ENCODE data around the gene NOD1. TPM values are rescaled to one million over a fixed set of nuclear protein-coding genes. Genes with fewer than 3 reads are reported as not detected.

The NOD1 gene
- total and polyA plus RNA-seq, 2 of the 13 experiments (the other 11 are each of a cell fraction or from before 2014, with no cell fraction given): 1.7 to 2.9 TPM

DNA sequence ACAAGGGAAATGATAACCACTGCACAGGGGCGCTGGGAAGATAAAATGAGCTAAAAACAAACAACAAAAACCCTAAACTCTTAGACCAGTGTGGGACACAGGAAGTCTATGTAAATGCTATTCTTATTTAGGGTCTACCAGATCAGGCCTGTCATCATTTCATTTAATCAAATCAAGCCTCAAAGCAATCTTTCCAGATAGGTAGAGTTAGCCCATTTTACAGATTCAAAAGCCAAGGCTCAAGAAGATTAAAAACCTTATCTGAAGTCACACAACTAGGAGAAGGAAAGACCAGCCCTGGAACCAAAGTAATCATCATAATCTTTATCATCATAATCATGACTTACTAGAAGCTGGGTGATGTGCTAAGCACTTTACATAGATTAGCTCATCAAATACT is 4.7 kb downstream of the NOD1 start:
- BruUV-seq (replicated peaks): no TSS peak
- in situ Hi-C loops (cut with HindIII; ENCODE audit: extremely low pct_ligation_motif_present, low pct_unique_long_range_greater_than_20kb): no loop called here
- CTCF ChIA-PET (ENCODE audit: low intra/inter-chr PET ratio, low total read pairs): no interaction called here
- no peak for FAIRE-seq
- Histone ChIP-seq H2AFZ (ENCODE audit: low read length) (no peak overlapping the region), H3K9me3 (ENCODE audit: low read length) (no peaks in the 10 kb centered on the region), H3K27ac (ENCODE audit: extremely low read length, insufficient read depth, low read length) (no peak overlapping the region), H3K4me3 (replicated peaks in 1 of 3; ENCODE audit: insufficient read depth in 1 of 3, low read depth in 2 of 3, low read length in 3 of 3) (no peak overlapping the region), H3K27me3 (ENCODE audit: control insufficient read depth in 1 of 2, insufficient read depth in 2 of 2, low read length in 2 of 2) (no peaks in the 10 kb centered on the region), H3K4me2 (ENCODE audit: low read depth, low read length) (no peak overlapping the region), H3K9ac (ENCODE audit: insufficient read depth, low read depth, low read length) (no peak overlapping the region), H3K36me3 (replicated peaks in 1 of 2; ENCODE audit: control insufficient read depth in 1 of 2, insufficient read depth in 2 of 2, low read length in 2 of 2) (no peaks in the 10 kb centered on the region), H3K79me2 (ENCODE audit: insufficient read depth, low read length) (no peaks in the 10 kb centered on the region), H4K20me1 (ENCODE audit: insufficient read depth, low read length) (no peaks in the 10 kb centered on the region), H3K4me1 (ENCODE audit: insufficient read depth, low read length) (peaks cover 42% of the 10 kb centered on the region)
- TF ChIP-seq ZNF350 (CRISPR knock-in tag; IDR thresholded peaks at IDR 0.05; ENCODE audit: borderline replicate concordance, low read depth): no peak
- TF ChIP-seq ZNF629 (CRISPR knock-in tag; conservative IDR thresholded peaks at IDR 0.05): 0 out of 2 replicates have a peak, but pooled peaks have one; percentile 31
- intact Hi-C loops (cut with micrococcal nuclease; ENCODE audit: unreplicated experiment): no loop called here
- WGBS (ENCODE audit: low lambda C conversion rate): 100% methylated on average over 1 of the region's 1 CpG
- no peak for ATAC-seq
- POLR2A ChIA-PET: no interaction called here
- no peak for DNase-seq (ENCODE audit: low spot score)

DNA sequence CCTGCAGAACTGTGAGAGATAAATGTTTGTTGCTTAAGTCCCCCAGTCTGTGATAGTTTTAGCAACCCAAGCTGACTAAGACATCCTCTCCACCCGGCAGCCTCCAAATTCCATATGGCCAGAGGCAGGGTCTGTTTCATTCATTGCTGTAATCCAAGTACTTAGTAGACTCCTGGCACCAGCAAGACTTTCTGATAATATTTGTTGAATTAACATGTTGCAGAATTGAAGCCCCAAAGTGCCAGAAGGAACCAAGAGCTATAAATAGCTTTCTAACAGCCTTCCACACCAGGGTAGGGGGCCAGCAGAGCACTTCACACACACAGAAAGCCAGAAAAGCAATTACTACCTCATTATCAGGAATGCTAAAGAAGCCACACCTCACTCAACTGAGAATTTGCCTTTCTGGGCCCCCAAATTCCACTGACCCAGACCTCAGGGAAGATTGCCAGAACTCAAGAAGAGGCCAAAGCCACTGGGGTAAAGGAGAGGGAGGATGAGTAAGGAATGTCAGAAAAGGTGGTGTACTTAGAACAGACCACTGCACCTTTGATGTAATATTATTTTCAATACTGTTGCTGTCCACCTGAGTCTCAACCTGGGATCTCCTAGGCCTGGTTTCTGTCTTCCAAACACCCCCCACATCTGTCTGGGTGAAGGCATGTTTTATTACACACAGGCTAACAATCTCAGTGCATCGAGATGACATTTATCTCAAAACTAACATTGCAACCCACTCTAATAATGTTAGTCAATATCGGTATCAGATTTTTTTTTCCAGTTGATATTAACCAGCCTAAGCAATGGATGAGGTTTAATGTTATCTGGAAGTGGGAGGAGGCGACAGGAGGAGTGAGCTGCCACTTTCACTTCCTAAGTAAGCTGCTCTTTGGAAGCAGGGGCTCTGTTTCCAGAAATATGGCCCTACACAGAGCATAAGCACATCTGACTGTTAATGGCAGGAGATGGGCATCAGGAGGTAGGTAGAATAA is 5.5 kb downstream of the NOD1 start:
- H3K4me1 ChIP-seq (ENCODE audit: insufficient read depth, low read length): peaks cover 47% of the 10 kb centered on the region
- TF ChIP-seq, protein P1, sequence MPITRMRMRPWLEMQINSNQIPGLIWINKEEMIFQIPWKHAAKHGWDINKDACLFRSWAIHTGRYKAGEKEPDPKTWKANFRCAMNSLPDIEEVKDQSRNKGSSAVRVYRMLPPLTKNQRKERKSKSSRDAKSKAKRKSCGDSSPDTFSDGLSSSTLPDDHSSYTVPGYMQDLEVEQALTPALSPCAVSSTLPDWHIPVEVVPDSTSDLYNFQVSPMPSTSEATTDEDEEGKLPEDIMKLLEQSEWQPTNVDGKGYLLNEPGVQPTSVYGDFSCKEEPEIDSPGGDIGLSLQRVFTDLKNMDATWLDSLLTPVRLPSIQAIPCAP (CRISPR knock-in tag; IDR thresholded peaks at IDR 0.05; ENCODE audit: low read depth): no peak
- TF ChIP-seq FOXA3 (CRISPR knock-in tag; IDR thresholded peaks at IDR 0.05): no peak
- no peak for TF ChIP-seq ZNF343 (CRISPR knock-in tag; IDR thresholded peaks at IDR 0.05)
- no peak for TF ChIP-seq MAF1 (CRISPR knock-in tag; IDR thresholded peaks at IDR 0.05; ENCODE audit: borderline replicate concordance)
- no peak for TF ChIP-seq ZNF484 (CRISPR knock-in tag; IDR thresholded peaks at IDR 0.05; ENCODE audit: borderline replicate concordance, low read depth)
- no peak for TF ChIP-seq ARID2 (CRISPR knock-in tag; IDR thresholded peaks at IDR 0.05; ENCODE audit: borderline replicate concordance)
- TF ChIP-seq NFE2L1 (CRISPR knock-in tag; IDR thresholded peaks at IDR 0.05; ENCODE audit: borderline replicate concordance): no peak
- TF ChIP-seq, protein P2, sequence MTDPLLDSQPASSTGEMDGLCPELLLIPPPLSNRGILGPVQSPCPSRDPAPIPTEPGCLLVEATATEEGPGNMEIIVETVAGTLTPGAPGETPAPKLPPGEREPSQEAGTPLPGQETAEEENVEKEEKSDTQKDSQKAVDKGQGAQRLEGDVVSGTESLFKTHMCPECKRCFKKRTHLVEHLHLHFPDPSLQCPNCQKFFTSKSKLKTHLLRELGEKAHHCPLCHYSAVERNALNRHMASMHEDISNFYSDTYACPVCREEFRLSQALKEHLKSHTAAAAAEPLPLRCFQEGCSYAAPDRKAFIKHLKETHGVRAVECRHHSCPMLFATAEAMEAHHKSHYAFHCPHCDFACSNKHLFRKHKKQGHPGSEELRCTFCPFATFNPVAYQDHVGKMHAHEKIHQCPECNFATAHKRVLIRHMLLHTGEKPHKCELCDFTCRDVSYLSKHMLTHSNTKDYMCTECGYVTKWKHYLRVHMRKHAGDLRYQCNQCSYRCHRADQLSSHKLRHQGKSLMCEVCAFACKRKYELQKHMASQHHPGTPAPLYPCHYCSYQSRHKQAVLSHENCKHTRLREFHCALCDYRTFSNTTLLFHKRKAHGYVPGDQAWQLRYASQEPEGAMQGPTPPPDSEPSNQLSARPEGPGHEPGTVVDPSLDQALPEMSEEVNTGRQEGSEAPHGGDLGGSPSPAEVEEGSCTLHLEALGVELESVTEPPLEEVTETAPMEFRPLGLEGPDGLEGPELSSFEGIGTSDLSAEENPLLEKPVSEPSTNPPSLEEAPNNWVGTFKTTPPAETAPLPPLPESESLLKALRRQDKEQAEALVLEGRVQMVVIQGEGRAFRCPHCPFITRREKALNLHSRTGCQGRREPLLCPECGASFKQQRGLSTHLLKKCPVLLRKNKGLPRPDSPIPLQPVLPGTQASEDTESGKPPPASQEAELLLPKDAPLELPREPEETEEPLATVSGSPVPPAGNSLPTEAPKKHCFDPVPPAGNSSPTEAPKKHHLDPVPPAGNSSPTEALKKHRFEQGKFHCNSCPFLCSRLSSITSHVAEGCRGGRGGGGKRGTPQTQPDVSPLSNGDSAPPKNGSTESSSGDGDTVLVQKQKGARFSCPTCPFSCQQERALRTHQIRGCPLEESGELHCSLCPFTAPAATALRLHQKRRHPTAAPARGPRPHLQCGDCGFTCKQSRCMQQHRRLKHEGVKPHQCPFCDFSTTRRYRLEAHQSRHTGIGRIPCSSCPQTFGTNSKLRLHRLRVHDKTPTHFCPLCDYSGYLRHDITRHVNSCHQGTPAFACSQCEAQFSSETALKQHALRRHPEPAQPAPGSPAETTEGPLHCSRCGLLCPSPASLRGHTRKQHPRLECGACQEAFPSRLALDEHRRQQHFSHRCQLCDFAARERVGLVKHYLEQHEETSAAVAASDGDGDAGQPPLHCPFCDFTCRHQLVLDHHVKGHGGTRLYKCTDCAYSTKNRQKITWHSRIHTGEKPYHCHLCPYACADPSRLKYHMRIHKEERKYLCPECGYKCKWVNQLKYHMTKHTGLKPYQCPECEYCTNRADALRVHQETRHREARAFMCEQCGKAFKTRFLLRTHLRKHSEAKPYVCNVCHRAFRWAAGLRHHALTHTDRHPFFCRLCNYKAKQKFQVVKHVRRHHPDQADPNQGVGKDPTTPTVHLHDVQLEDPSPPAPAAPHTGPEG (CRISPR knock-in tag; IDR thresholded peaks at IDR 0.05): no peak
- no peak for TF ChIP-seq ONECUT2 (CRISPR knock-in tag; IDR thresholded peaks at IDR 0.05)

More for the DNA sequence above, 5.5 kb downstream of the NOD1 start:
- H3K27ac ChIP-seq (ENCODE audit: extremely low read length, insufficient read depth, low read length): no peak overlapping the region
- H3K27me3 ChIP-seq (ENCODE audit: control insufficient read depth in 1 of 2, insufficient read depth in 2 of 2, low read length in 2 of 2): no peaks in the 10 kb centered on the region
- ChIA-PET POLR2A (no interaction called here), CTCF (ENCODE audit: low intra/inter-chr PET ratio, low total read pairs) (no interaction called here)
- no peaks in the 10 kb centered on the region for H3K36me3 ChIP-seq (replicated peaks in 1 of 2; ENCODE audit: control insufficient read depth in 1 of 2, insufficient read depth in 2 of 2, low read length in 2 of 2)
- H3K4me3 ChIP-seq (replicated peaks in 1 of 3; ENCODE audit: insufficient read depth in 1 of 3, low read depth in 2 of 3, low read length in 3 of 3): no peak overlapping the region
- H3K79me2 ChIP-seq (ENCODE audit: insufficient read depth, low read length): no peaks in the 10 kb centered on the region
- H3K9ac ChIP-seq (ENCODE audit: insufficient read depth, low read depth, low read length): no peak overlapping the region
- H4K20me1 ChIP-seq (ENCODE audit: insufficient read depth, low read length): no peaks in the 10 kb centered on the region
- no peak overlapping the region for H3K4me2 ChIP-seq (ENCODE audit: low read depth, low read length)
- no TSS peak for BruUV-seq (replicated peaks)
- FAIRE-seq: no peak
- no peak for DNase-seq (ENCODE audit: low spot score)
- H2AFZ ChIP-seq (ENCODE audit: low read length): no peak overlapping the region
- ATAC-seq: no peak
- WGBS (ENCODE audit: low lambda C conversion rate): 71% methylated on average over 3 of the region's 4 CpGs
- in situ Hi-C loops (cut with HindIII; ENCODE audit: extremely low pct_ligation_motif_present, low pct_unique_long_range_greater_than_20kb) (no loop called here), intact Hi-C loops (cut with micrococcal nuclease; ENCODE audit: unreplicated experiment) (no loop called here)
- no peaks in the 10 kb centered on the region for H3K9me3 ChIP-seq (ENCODE audit: low read length)

Measured in HepG2 (cell line).